Neuronal stem cell (in vitro differentiated cells): Measurements from ENCODE around the gene CDH18.
A peak's percentile ranks its signal among the peaks of the same experiment; 100 is the strongest.

Experiments
- DNase-seq: peaks from one replicate; pipeline ENCODE4 v3.0.0-alpha.2; 2013; ENCODE audit warnings: low spot score
- H2AFZ ChIP-seq: one replicate; pipeline ENCODE4 v1.6.1; 2013; ENCODE audit warnings: mild to moderate bottlenecking, low read length, inconsistent platforms
- H2AK5ac ChIP-seq: 2 replicates; pipeline ENCODE4 v1.6.1; 2013; ENCODE audit warnings: low read depth, mild to moderate bottlenecking, inconsistent platforms, low read length, moderate library complexity, mixed read lengths
- H2BK120ac ChIP-seq: 2 replicates; pipeline ENCODE4 v1.6.1; 2013; ENCODE audit warnings: low read depth, mild to moderate bottlenecking, inconsistent platforms, low read length, moderate library complexity, mixed read lengths
- H2BK12ac ChIP-seq: one replicate; pipeline ENCODE4 v1.6.1; 2013; ENCODE audit warnings: low read length, inconsistent platforms
- H2BK15ac ChIP-seq: 2 replicates; pipeline ENCODE4 v1.6.1; 2013; ENCODE audit warnings: mild to moderate bottlenecking, low read length, inconsistent platforms, mixed read lengths
- H2BK5ac ChIP-seq: one replicate; pipeline ENCODE4 v1.6.1; 2013; ENCODE audit warnings: inconsistent platforms, mild to moderate bottlenecking, low read length, moderate library complexity
- H3K14ac ChIP-seq: one replicate; pipeline ENCODE4 v1.6.1; 2013; ENCODE audit warnings: low read length, inconsistent platforms
- H3K18ac ChIP-seq: 2 replicates; pipeline ENCODE4 v1.6.1; 2013; ENCODE audit warnings: low read length, inconsistent platforms
- H3K23ac ChIP-seq: 2 replicates; pipeline ENCODE4 v1.6.1; 2013; ENCODE audit warnings: low read depth, mild to moderate bottlenecking, mixed read lengths, low read length, inconsistent platforms; ENCODE audit not compliant: poor library complexity
- H3K27ac ChIP-seq: replicated peaks from 3 replicates; pipeline ENCODE4 v1.5.1; 2013; ENCODE audit warnings: low read length, inconsistent platforms
- H3K27me3 ChIP-seq, 3 experiments: 2 replicates each; pipeline ENCODE4 v1.6.1; 2013; ENCODE audit warnings: low read length in 3 of 3, mild to moderate bottlenecking in 2 of 3, inconsistent platforms in 1 of 3, low read depth in 1 of 3, mixed read lengths in 1 of 3, moderate library complexity in 1 of 3; ENCODE audit not compliant: control insufficient read depth in 3 of 3, insufficient read depth in 3 of 3
- H3K36me3 ChIP-seq, 2 donors: replicated peaks in 1 of 2; 2 replicates each; pipeline ENCODE4 v1.6.1; 2013; ENCODE audit warnings: low read length in 2 of 2; ENCODE audit not compliant: control insufficient read depth in 2 of 2, insufficient read depth in 2 of 2
- H3K4ac ChIP-seq: 2 replicates; pipeline ENCODE4 v1.6.1; 2013; ENCODE audit warnings: inconsistent platforms, mild to moderate bottlenecking, low read length, moderate library complexity
- H3K4me1 ChIP-seq, 2 donors: 1 replicate in 1 of 2; 2 replicates in 1 of 2; pipeline ENCODE4 v1.6.1; 2013; ENCODE audit warnings: low read length in 2 of 2, low read depth in 1 of 2; ENCODE audit not compliant: control insufficient read depth in 2 of 2, insufficient read depth in 1 of 2
- H3K4me2 ChIP-seq: one replicate; pipeline ENCODE4 v1.6.1; 2013; ENCODE audit warnings: mild to moderate bottlenecking, low read length, inconsistent platforms; ENCODE audit not compliant: insufficient read depth, poor library complexity, severe bottlenecking
- H3K4me3 ChIP-seq, 2 donors: 2 replicates each; pipeline ENCODE4 v1.5.1; 2013; ENCODE audit warnings: low read length in 2 of 2, mild to moderate bottlenecking in 2 of 2, inconsistent platforms in 1 of 2, moderate library complexity in 1 of 2
- H3K79me1 ChIP-seq: one replicate; pipeline ENCODE4 v1.6.1; 2013; ENCODE audit warnings: low read depth, mild to moderate bottlenecking, inconsistent platforms, low read length, moderate library complexity
- H3K9ac ChIP-seq: one replicate; pipeline ENCODE4 v1.6.1; 2013; ENCODE audit warnings: mild to moderate bottlenecking, low read depth, low read length, inconsistent platforms; ENCODE audit not compliant: poor library complexity
- H3K9me3 ChIP-seq, 2 donors: replicated peaks in 1 of 2; 2 replicates each; pipeline versions ENCODE3 to v1.6.1; 2013; ENCODE audit warnings: low read length in 2 of 2, mild to moderate bottlenecking in 2 of 2, inconsistent platforms in 1 of 2, low read depth in 1 of 2, mixed read lengths in 1 of 2, moderate library complexity in 1 of 2; ENCODE audit not compliant: control insufficient read depth in 2 of 2, insufficient read depth in 1 of 2
- H4K8ac ChIP-seq: one replicate; pipeline ENCODE4 v1.6.1; 2013; ENCODE audit warnings: low read depth, mild to moderate bottlenecking, inconsistent platforms, low read length, moderate library complexity
- H4K91ac ChIP-seq: one replicate; pipeline ENCODE4 v1.6.1; 2013; ENCODE audit warnings: low read length, low read depth, mild to moderate bottlenecking, inconsistent platforms; ENCODE audit not compliant: poor library complexity
- WGBS, 2 donors: extraction: QIAGEN DNeasy Blood & Tissue Kit; methylation state at CpG; one replicate each; pipeline ENCODE4 v1.1.7; 2013; ENCODE audit warnings: missing lambda C conversion rate in 2 of 2, mixed read lengths in 1 of 2; ENCODE audit not compliant: insufficient read length in 2 of 2, insufficient replicate concordance in 1 of 2; ENCODE audit errors: extremely low coverage in 2 of 2; 5-methylcytosine and 5-hydroxymethylcytosine counted together

Gene CDH18

GRCh38 chr5:19903611-19904010 is 84.4 kb downstream of the CDH18 start:
- Histone ChIP-seq H3K4me2 (no peak overlapping the region), H3K4me1 (no peaks in the 10 kb centered on the region), H3K23ac (no peak overlapping the region), H2BK5ac (no peak overlapping the region), H2BK12ac (no peak overlapping the region), H3K18ac (no peak overlapping the region), H3K79me1 (no peaks in the 10 kb centered on the region), H3K14ac (no peak overlapping the region), H2AFZ (no peak overlapping the region), H3K9ac (no peak overlapping the region), H3K27me3 (no peaks in the 10 kb centered on the region), H4K8ac (no peak overlapping the region), H3K4ac (no peak overlapping the region), H2AK5ac (no peak overlapping the region), H2BK120ac (no peak overlapping the region), H3K27ac (no peak overlapping the region), H2BK15ac (no peak overlapping the region), H3K4me3 (no peak overlapping the region), H3K9me3 (no peaks in the 10 kb centered on the region), H3K36me3 (no peaks in the 10 kb centered on the region), H4K91ac (no peak overlapping the region)
- no CpG with 5 or more reads among the region's 5 CpGs for WGBS, 2 donors
- no peak for DNase-seq

GRCh38 chr5:19902316-19902934 is 85.6 kb downstream of the CDH18 start:
- Histone ChIP-seq H3K23ac (no peak overlapping the region), H3K18ac (no peak overlapping the region), H4K91ac (no peak overlapping the region), H2AFZ (peak overlapping the region; percentile 64), H3K4me1 (no peaks in the 10 kb centered on the region), H2BK5ac (no peak overlapping the region), H3K4me3 (no peak overlapping the region), H3K4me2 (no peak overlapping the region), H3K9me3 (no peaks in the 10 kb centered on the region), H2BK120ac (no peak overlapping the region), H2AK5ac (no peak overlapping the region), H2BK12ac (no peak overlapping the region), H3K79me1 (no peaks in the 10 kb centered on the region), H2BK15ac (no peak overlapping the region), H4K8ac (no peak overlapping the region), H3K4ac (no peak overlapping the region), H3K27me3 (no peaks in the 10 kb centered on the region), H3K27ac (no peak overlapping the region), H3K36me3 (no peaks in the 10 kb centered on the region), H3K14ac (no peak overlapping the region), H3K9ac (no peak overlapping the region)
- no peak for DNase-seq
- WGBS, 2 donors, result no CpG with 5 or more reads among the region's 5 CpGs

GRCh38 chr5:19900269-19900668 is 87.7 kb downstream of the CDH18 start:
- no peak overlapping the region for H4K8ac ChIP-seq
- no peak overlapping the region for H2AFZ ChIP-seq
- no peaks in the 10 kb centered on the region for H3K9me3 ChIP-seq
- H3K27me3 ChIP-seq, result no peaks in the 10 kb centered on the region
- DNase-seq, result no peak
- H2BK12ac ChIP-seq, result no peak overlapping the region
- no peak overlapping the region for H2BK5ac ChIP-seq
- no peak overlapping the region for H3K9ac ChIP-seq
- no peak overlapping the region for H3K23ac ChIP-seq
- H2AK5ac ChIP-seq, result no peak overlapping the region
- H3K79me1 ChIP-seq, result no peaks in the 10 kb centered on the region
- WGBS, 2 donors, result no CpG with 5 or more reads among the region's 3 CpGs
- no peak overlapping the region for H3K4me2 ChIP-seq
- H3K4ac ChIP-seq, result no peak overlapping the region
- no peak overlapping the region for H2BK120ac ChIP-seq
- H3K14ac ChIP-seq, result no peak overlapping the region
- H2BK15ac ChIP-seq, result no peak overlapping the region
- H3K27ac ChIP-seq, result no peak overlapping the region
- no peak overlapping the region for H3K4me3 ChIP-seq
- no peaks in the 10 kb centered on the region for H3K36me3 ChIP-seq
- H3K18ac ChIP-seq, result no peak overlapping the region
- no peaks in the 10 kb centered on the region for H3K4me1 ChIP-seq
- H4K91ac ChIP-seq, result no peak overlapping the region

- H3K4ac ChIP-seq, result no peak overlapping the region
- no peak overlapping the region for H4K91ac ChIP-seq
- no peak overlapping the region for H2AFZ ChIP-seq
- H4K8ac ChIP-seq, result no peak overlapping the region
- no peak overlapping the region for H3K14ac ChIP-seq
- no peak overlapping the region for H2BK12ac ChIP-seq
- H3K27ac ChIP-seq, result no peak overlapping the region
- H2BK5ac ChIP-seq, result no peak overlapping the region
- no peak overlapping the region for H3K4me2 ChIP-seq
- WGBS, 2 donors, result no CpG with 5 or more reads among the region's 1 CpG
- H2BK120ac ChIP-seq, result no peak overlapping the region
- no peak overlapping the region for H3K23ac ChIP-seq
- H3K4me1 ChIP-seq, result no peaks in the 10 kb centered on the region
- no peak overlapping the region for H3K4me3 ChIP-seq
- no peak overlapping the region for H2BK15ac ChIP-seq
- no peaks in the 10 kb centered on the region for H3K9me3 ChIP-seq
- H3K36me3 ChIP-seq, result no peaks in the 10 kb centered on the region
- no peaks in the 10 kb centered on the region for H3K27me3 ChIP-seq
- no peak overlapping the region for H2AK5ac ChIP-seq
- no peaks in the 10 kb centered on the region for H3K79me1 ChIP-seq
- H3K18ac ChIP-seq, result no peak overlapping the region
- no peak overlapping the region for H3K9ac ChIP-seq
- no peak for DNase-seq
These were observed 96.3 kb downstream of the CDH18 start for GRCh38 chr5:19891658-19892057.
